ENCODE data around the gene CEBPG. TPM values are rescaled to one million over a fixed set of nuclear protein-coding genes. Genes with fewer than 3 reads are reported as not detected.

The CEBPG gene
- total RNA-seq, 2 experiments from 2014 or later = 30.6 to 30.9 TPM

GRCh38 chr19:33386361-33386858 lies 12.9 kb downstream of the CEBPG start:
- H3K27me3 Mint-ChIP-seq = no peaks in the 10 kb centered on the region
- intact Hi-C loops (cut with micrococcal nuclease) = no loop called here
- ChIA-PET POLR2A (interaction anchor here (2.0 kb wide), 1 partner anchor 12 kb away, joined by 5 read pairs; the partner anchor contains the start of gene CEBPG), CTCF (no interaction called here)
- H3K27ac Mint-ChIP-seq = no peak overlapping the region
- no peak for DNase-seq
- H3K9me3 Mint-ChIP-seq = no peaks in the 10 kb centered on the region
- peaks cover 6% of the 10 kb centered on the region for H3K4me1 Mint-ChIP-seq (ENCODE audit: low read depth)
- peaks cover 4% of the 10 kb centered on the region for H3K36me3 Mint-ChIP-seq
- no peak overlapping the region for H3K4me3 Mint-ChIP-seq

- Mint-ChIP-seq H3K27me3 (no peaks in the 10 kb centered on the region), H3K9me3 (no peaks in the 10 kb centered on the region), H3K27ac (no peak overlapping the region), H3K4me3 (no peak overlapping the region), H3K4me1 (ENCODE audit: low read depth) (peaks cover 3% of the 10 kb centered on the region), H3K36me3 (peaks cover 4% of the 10 kb centered on the region)
- DNase-seq = no peak
- POLR2A ChIA-PET = no interaction called here
- intact Hi-C loops (cut with micrococcal nuclease) = no loop called here
- CTCF ChIA-PET = no interaction called here
Measured at GRCh38 chr19:33387351-33388230, 14.1 kb downstream of the CEBPG start.

- ChIA-PET CTCF (interaction anchor here (0.7 kb wide), 1 partner anchor 96 kb away, joined by 3 read pairs; no protein-coding TSS in a partner anchor), POLR2A (no interaction called here)
- Mint-ChIP-seq H3K4me3 (no peak overlapping the region), H3K27ac (no peak overlapping the region), H3K4me1 (ENCODE audit: low read depth) (peaks cover 3% of the 10 kb centered on the region), H3K36me3 (peaks cover 2% of the 10 kb centered on the region), H3K9me3 (no peaks in the 10 kb centered on the region), H3K27me3 (no peaks in the 10 kb centered on the region)
- DNase-seq = no peak
- intact Hi-C loops (cut with micrococcal nuclease) = no loop called here
Measured at GRCh38 chr19:33388231-33388724, 14.8 kb downstream of the CEBPG start.

- Mint-ChIP-seq H3K4me1 (ENCODE audit: low read depth) (peaks cover under 1% of the 10 kb centered on the region), H3K9me3 (no peaks in the 10 kb centered on the region), H3K27me3 (no peaks in the 10 kb centered on the region), H3K27ac (no peak overlapping the region), H3K4me3 (no peak overlapping the region), H3K36me3 (peaks cover 1% of the 10 kb centered on the region)
- ChIA-PET POLR2A (no interaction called here), CTCF (interaction anchor here (0.7 kb wide), 1 partner anchor 96 kb away, joined by 3 read pairs; no protein-coding TSS in a partner anchor)
- intact Hi-C loops (cut with micrococcal nuclease) = no loop called here
- DNase-seq = no peak
Measured at GRCh38 chr19:33388725-33389420, 15.4 kb downstream of the CEBPG start.

- ChIA-PET CTCF (no interaction called here), POLR2A (no interaction called here)
- intact Hi-C loops (cut with micrococcal nuclease) = no loop called here
- H3K27me3 Mint-ChIP-seq = no peaks in the 10 kb centered on the region
- no peak overlapping the region for H3K4me3 Mint-ChIP-seq
- no peak for DNase-seq
- H3K9me3 Mint-ChIP-seq = no peaks in the 10 kb centered on the region
- H3K36me3 Mint-ChIP-seq = peaks cover 1% of the 10 kb centered on the region
- H3K27ac Mint-ChIP-seq = no peak overlapping the region
- H3K4me1 Mint-ChIP-seq (ENCODE audit: low read depth) = no peaks in the 10 kb centered on the region
Measured at GRCh38 chr19:33389421-33390100, 16.1 kb downstream of the CEBPG start.

GRCh38 chr19:33390101-33390907 lies 16.8 kb downstream of the CEBPG start:
- no peaks in the 10 kb centered on the region for H3K4me1 Mint-ChIP-seq (ENCODE audit: low read depth)
- ChIA-PET CTCF (no interaction called here), POLR2A (no interaction called here)
- H3K9me3 Mint-ChIP-seq = no peaks in the 10 kb centered on the region
- H3K4me3 Mint-ChIP-seq = no peak overlapping the region
- no peak overlapping the region for H3K27ac Mint-ChIP-seq
- no peak for DNase-seq
- no peaks in the 10 kb centered on the region for H3K27me3 Mint-ChIP-seq
- no peaks in the 10 kb centered on the region for H3K36me3 Mint-ChIP-seq
- intact Hi-C loops (cut with micrococcal nuclease) = no loop called here

- Mint-ChIP-seq H3K9me3 (no peaks in the 10 kb centered on the region), H3K27me3 (no peaks in the 10 kb centered on the region), H3K4me1 (ENCODE audit: low read depth) (no peaks in the 10 kb centered on the region), H3K4me3 (no peak overlapping the region), H3K36me3 (no peaks in the 10 kb centered on the region), H3K27ac (no peak overlapping the region)
- DNase-seq = no peak
- ChIA-PET CTCF (no interaction called here), POLR2A (no interaction called here)
- intact Hi-C loops (cut with micrococcal nuclease) = no loop called here
Measured at GRCh38 chr19:33390908-33391630, 17.6 kb downstream of the CEBPG start.

GRCh38 chr19:33391631-33392249 lies 18.2 kb downstream of the CEBPG start:
- POLR2A ChIA-PET = no interaction called here
- Mint-ChIP-seq H3K4me3 (no peak overlapping the region), H3K9me3 (no peaks in the 10 kb centered on the region), H3K4me1 (ENCODE audit: low read depth) (no peaks in the 10 kb centered on the region), H3K36me3 (no peaks in the 10 kb centered on the region), H3K27me3 (no peaks in the 10 kb centered on the region), H3K27ac (no peak overlapping the region)
- intact Hi-C loops (cut with micrococcal nuclease) = no loop called here
- DNase-seq = no peak
- CTCF ChIA-PET = interaction anchor here (0.9 kb wide), 1 partner anchor 10 kb away, joined by 3 read pairs; no protein-coding TSS in a partner anchor

- no peak for DNase-seq
- Mint-ChIP-seq H3K9me3 (no peaks in the 10 kb centered on the region), H3K4me1 (ENCODE audit: low read depth) (no peaks in the 10 kb centered on the region), H3K36me3 (no peaks in the 10 kb centered on the region), H3K27ac (no peak overlapping the region), H3K27me3 (no peaks in the 10 kb centered on the region), H3K4me3 (no peak overlapping the region)
- ChIA-PET CTCF (interaction anchor here (0.9 to 1.5 kb wide), 2 partner anchors 11 to 38 kb away, joined by 3 read pairs; no protein-coding TSS in a partner anchor), POLR2A (no interaction called here)
- intact Hi-C loops (cut with micrococcal nuclease) = no loop called here
Measured at GRCh38 chr19:33392341-33393285, 19.1 kb downstream of the CEBPG start.

Measured in activated CD4-positive, alpha-beta memory T cell treated with anti-CD3 and anti-CD28 coated beads for 36 hours (primary cell).